Measurements from ENCODE around the gene BRMS1L. TPM values are rescaled to one million over a fixed set of nuclear protein-coding genes. Genes with fewer than 3 reads are reported as not detected.

BRMS1L gene
- total and polyA plus RNA-seq, 2 of the 4 experiments (the other 2 are of a cell fraction) = 1.8 to 6.2 TPM

- Histone ChIP-seq H2AFZ (replicated peaks; ENCODE audit: low read length, poor library complexity) (peak overlapping the region; percentile 98), H3K23ac (ENCODE audit: low read depth, low read length) (no peak overlapping the region), H2BK5ac (ENCODE audit: low read depth, low read length, poor library complexity, severe bottlenecking) (no peak overlapping the region), H3K4ac (ENCODE audit: low read depth, low read length) (no peak overlapping the region), H3K4me1 (ENCODE audit: control insufficient read depth, insufficient read depth, low read length) (no peaks in the 10 kb centered on the region), H2AK9ac (replicated peaks; ENCODE audit: low read depth, low read length, poor library complexity) (no peak overlapping the region), H3K9me1 (ENCODE audit: insufficient read depth, low read length) (peaks cover 3% of the 10 kb centered on the region), H4K20me1 (ENCODE audit: insufficient read depth, low read length) (no peaks in the 10 kb centered on the region), H3K79me1 (ENCODE audit: low read depth in 1 of 2, low read length in 2 of 2) (peaks cover 7 to 20% of the 10 kb centered on the region in 2 experiments), H3K27ac (ENCODE audit: insufficient read depth, low read length) (no peak overlapping the region), H3K9me3 (ENCODE audit: control insufficient read depth, insufficient read depth, low read length) (no peaks in the 10 kb centered on the region), H3K56ac (ENCODE audit: extremely low read depth, insufficient read depth, low read length) (peak overlapping the region; percentile 74; the same call in 1 of the 2 replicates), H4K5ac (ENCODE audit: low read depth, low read length) (no peak overlapping the region), H3K18ac (ENCODE audit: low read depth, low read length) (no peak overlapping the region), H2BK120ac (ENCODE audit: low read depth, low read length) (no peak overlapping the region), H2AK5ac (ENCODE audit: low read depth, low read length) (no peak overlapping the region), H3K9ac (ENCODE audit: low read depth, low read length) (peak overlapping the region; percentile 61; the same call in 1 of the 2 replicates), H3K14ac (replicated peaks; ENCODE audit: low read depth, low read length) (no peak overlapping the region), H3K4me2 (ENCODE audit: low read depth, low read length) (peak overlapping the region; percentile 68; the same call in 1 of the 2 replicates), H2BK15ac (ENCODE audit: low read depth, low read length) (no peak overlapping the region), H4K91ac (ENCODE audit: insufficient read depth, low read depth, low read length) (no peak overlapping the region), H3K36me3 (ENCODE audit: control insufficient read depth, insufficient read depth, low read length) (no peaks in the 10 kb centered on the region), H3K4me3 (ENCODE audit: insufficient read depth, low read depth, low read length) (peak overlapping the region; percentile 44; the same call in 1 of the 2 replicates), H4K8ac (ENCODE audit: low read depth in 2 of 2, low read length in 2 of 2) (peak overlapping the region in 1 of 2 experiments; percentile 73; a peak in 2 of 4 replicates), H3K27me3 (ENCODE audit: control insufficient read depth, insufficient read depth, low read length) (no peaks in the 10 kb centered on the region), H2BK20ac (ENCODE audit: low read depth, low read length) (no peak overlapping the region)
- no peak for TF ChIP-seq RAD21 (IDR thresholded peaks at IDR 0.05; ENCODE audit: low read length)
- no peak for TF ChIP-seq SMC3 (IDR thresholded peaks at IDR 0.05; ENCODE audit: low read depth, low read length)
- no peak for TF ChIP-seq CHD1 (IDR thresholded peaks at IDR 0.05; ENCODE audit: low read depth, low read length)
- no peak for TF ChIP-seq RCOR1 (IDR thresholded peaks at IDR 0.05; ENCODE audit: insufficient replicate concordance, low read length)
- peak; percentile 61; the same call in 1 of the 2 replicates for TF ChIP-seq MXI1 (IDR thresholded peaks at IDR 0.05; ENCODE audit: borderline replicate concordance, low read depth, low read length)
- TF ChIP-seq CTCF (conservative IDR thresholded peaks at IDR 0.05; ENCODE audit: low read depth, low read length) = no peak
- no peak for DNase-seq
- ChIA-PET CTCF (interaction anchor here (0.6 to 1.1 kb wide), 5 partner anchors 11 to 1408 kb away, joined by 3 to 4 read pairs (median 3); no protein-coding TSS in a partner anchor), POLR2A (ENCODE audit: unreplicated experiment) (interaction anchor here (0.6 kb wide), 1 partner anchor 398 kb away, joined by 3 read pairs; no protein-coding TSS in a partner anchor)
- ATAC-seq (ENCODE audit: low read depth) = no peak
- intact Hi-C loops (cut with micrococcal nuclease) (loop anchor here (5.0 kb wide), 1 partner anchor 266 kb away; no protein-coding TSS in a partner anchor), in situ Hi-C loops (cut with MboI; ENCODE audit: low sequenced_read_pairs) (no loop called here), dilution Hi-C loops (cut with HindIII; ENCODE audit: low sequenced_read_pairs, unreplicated experiment) (no loop called here)
- WGBS, 2 experiments (ENCODE audit: extremely low coverage in 2 of 2, insufficient read length in 1 of 2) = 0% methylated on average over 2 of the region's 6 CpGs; no CpG with 5 or more reads in 1 of the 2 experiments
- no TSS peak for BruUV-seq (replicated peaks)
Observed at GRCh38 chr14:35825968-35826217, 245 bp upstream of the BRMS1L start.

All from IMR-90 (cell line).